ENCODE results near the gene PPP1R13L. TPM values are rescaled to one million over a fixed set of nuclear protein-coding genes. Genes with fewer than 3 reads are reported as not detected.
A peak's percentile ranks its signal among the peaks of the same experiment; 100 is the strongest.

Gene PPP1R13L
- total RNA-seq, 1 donor from 2014 or later: 10.0 TPM

GRCh38 chr19:45368737-45369340 is 36.0 kb downstream of the PPP1R13L start:
- DNase-seq (ENCODE audit: low read depth in 2 of 2): peak in 1 of 2 donors; percentile 13

- no peak for DNase-seq (ENCODE audit: low read depth in 2 of 2)
Observed at GRCh38 chr19:45368127-45368526, 36.7 kb downstream of the PPP1R13L start.

- no peak for DNase-seq (ENCODE audit: low read depth in 2 of 2)
Observed at GRCh38 chr19:45364696-45365095, 40.2 kb downstream of the PPP1R13L start.

- DNase-seq (ENCODE audit: low read depth in 2 of 2): no peak
Observed at GRCh38 chr19:45363861-45364459, 40.9 kb downstream of the PPP1R13L start.

GRCh38 chr19:45362291-45362690 is 42.6 kb downstream of the PPP1R13L start:
- DNase-seq (ENCODE audit: low read depth in 2 of 2): no peak

- DNase-seq (ENCODE audit: low read depth in 2 of 2): no peak
Observed at GRCh38 chr19:45361608-45362007, 43.3 kb downstream of the PPP1R13L start.

- DNase-seq (ENCODE audit: low read depth in 2 of 2): no peak
Observed at GRCh38 chr19:45358213-45358792, 46.6 kb downstream of the PPP1R13L start.

GRCh38 chr19:45357445-45357783 is 47.5 kb downstream of the PPP1R13L start:
- no peak for DNase-seq (ENCODE audit: low read depth in 2 of 2)

- DNase-seq (ENCODE audit: low read depth in 2 of 2): no peak
Observed at GRCh38 chr19:45356760-45357444, 48.0 kb downstream of the PPP1R13L start.

GRCh38 chr19:45355910-45356309 is 49.0 kb downstream of the PPP1R13L start:
- DNase-seq (ENCODE audit: low read depth in 2 of 2): no peak

GRCh38 chr19:45355402-45355801 is 49.5 kb downstream of the PPP1R13L start:
- DNase-seq (ENCODE audit: low read depth in 2 of 2): no peak

- no peak for DNase-seq (ENCODE audit: low read depth in 2 of 2)
Observed at GRCh38 chr19:45354241-45354842, 50.5 kb downstream of the PPP1R13L start.

GRCh38 chr19:45352914-45353796 is 51.7 kb downstream of the PPP1R13L start:
- no peak for DNase-seq (ENCODE audit: low read depth in 2 of 2)

GRCh38 chr19:45352471-45352870 is 52.4 kb downstream of the PPP1R13L start:
- DNase-seq (ENCODE audit: low read depth in 2 of 2): no peak

- DNase-seq (ENCODE audit: low read depth in 2 of 2): no peak
Observed at GRCh38 chr19:45352062-45352461, 52.8 kb downstream of the PPP1R13L start.

GRCh38 chr19:45351401-45351952 is 53.4 kb downstream of the PPP1R13L start:
- DNase-seq (ENCODE audit: low read depth in 2 of 2): no peak

GRCh38 chr19:45350477-45351058 is 54.3 kb downstream of the PPP1R13L start:
- DNase-seq (ENCODE audit: low read depth in 2 of 2): no peak

- DNase-seq (ENCODE audit: low read depth in 2 of 2): no peak
Observed at GRCh38 chr19:45349430-45349941, 55.4 kb downstream of the PPP1R13L start.

- no peak for DNase-seq (ENCODE audit: low read depth in 2 of 2)
Observed at GRCh38 chr19:45349126-45349415, 55.8 kb downstream of the PPP1R13L start.

GRCh38 chr19:45348367-45349125 is 56.3 kb downstream of the PPP1R13L start:
- no peak for DNase-seq (ENCODE audit: low read depth in 2 of 2)
